GM10266 (cell line): ENCODE data around the gene WNT3A.

Experiments
- DNase-seq: peaks from one replicate; pipeline ENCODE4 v3.0.0; 2012; ENCODE audit errors: extremely low spot score
- TF ChIP-seq, protein P1 (sequence below): IDR thresholded peaks from 2 replicates; pipeline ENCODE4 v1.5.1; 2012; ENCODE audit warnings: mild to moderate bottlenecking, low read depth; ENCODE audit not compliant: control insufficient read depth, insufficient read depth; ENCODE audit errors: missing control alignments

The WNT3A gene

DNA sequence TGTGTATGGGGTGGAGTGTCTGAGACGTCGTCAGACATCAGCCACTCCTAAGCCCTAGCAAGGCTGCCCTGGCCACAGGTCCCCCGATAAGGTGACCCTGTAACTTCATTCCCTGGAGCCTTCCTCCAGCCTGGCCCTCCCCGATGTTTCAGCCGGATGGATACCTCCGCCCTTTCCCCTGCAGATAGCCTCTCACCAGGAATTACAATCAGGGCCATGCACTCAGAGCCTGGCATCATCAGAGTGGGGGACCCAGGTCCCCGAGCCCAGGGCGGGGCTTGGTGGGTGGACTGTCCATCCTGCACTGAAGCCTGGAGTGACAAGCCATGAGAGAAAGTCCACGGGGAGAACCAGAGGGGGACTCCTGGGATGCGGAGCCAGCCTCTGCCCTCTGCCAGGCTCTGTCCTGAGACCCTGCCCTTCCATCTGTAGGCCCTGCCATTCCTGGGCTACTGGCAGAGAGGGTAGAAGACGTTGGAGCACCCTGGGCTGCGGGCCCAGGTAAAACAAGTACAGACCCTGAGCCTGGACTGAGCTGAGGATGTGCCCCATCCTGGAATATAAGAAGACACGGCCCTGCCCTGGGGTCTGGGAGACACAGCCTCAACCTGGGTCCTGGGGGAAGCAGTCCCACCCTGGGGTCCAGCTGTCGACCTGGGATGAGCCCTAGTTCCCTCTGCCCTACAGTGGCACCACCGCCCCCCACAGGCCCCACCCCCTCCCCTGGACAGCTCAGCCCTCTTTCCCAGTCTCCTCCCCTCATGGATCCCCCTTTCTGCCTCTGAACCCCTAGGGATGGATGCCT lies 58.9 kb downstream of the WNT3A start:
- TF ChIP-seq, protein P1, sequence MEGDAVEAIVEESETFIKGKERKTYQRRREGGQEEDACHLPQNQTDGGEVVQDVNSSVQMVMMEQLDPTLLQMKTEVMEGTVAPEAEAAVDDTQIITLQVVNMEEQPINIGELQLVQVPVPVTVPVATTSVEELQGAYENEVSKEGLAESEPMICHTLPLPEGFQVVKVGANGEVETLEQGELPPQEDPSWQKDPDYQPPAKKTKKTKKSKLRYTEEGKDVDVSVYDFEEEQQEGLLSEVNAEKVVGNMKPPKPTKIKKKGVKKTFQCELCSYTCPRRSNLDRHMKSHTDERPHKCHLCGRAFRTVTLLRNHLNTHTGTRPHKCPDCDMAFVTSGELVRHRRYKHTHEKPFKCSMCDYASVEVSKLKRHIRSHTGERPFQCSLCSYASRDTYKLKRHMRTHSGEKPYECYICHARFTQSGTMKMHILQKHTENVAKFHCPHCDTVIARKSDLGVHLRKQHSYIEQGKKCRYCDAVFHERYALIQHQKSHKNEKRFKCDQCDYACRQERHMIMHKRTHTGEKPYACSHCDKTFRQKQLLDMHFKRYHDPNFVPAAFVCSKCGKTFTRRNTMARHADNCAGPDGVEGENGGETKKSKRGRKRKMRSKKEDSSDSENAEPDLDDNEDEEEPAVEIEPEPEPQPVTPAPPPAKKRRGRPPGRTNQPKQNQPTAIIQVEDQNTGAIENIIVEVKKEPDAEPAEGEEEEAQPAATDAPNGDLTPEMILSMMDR, result no peak
- no peak for DNase-seq

DNA sequence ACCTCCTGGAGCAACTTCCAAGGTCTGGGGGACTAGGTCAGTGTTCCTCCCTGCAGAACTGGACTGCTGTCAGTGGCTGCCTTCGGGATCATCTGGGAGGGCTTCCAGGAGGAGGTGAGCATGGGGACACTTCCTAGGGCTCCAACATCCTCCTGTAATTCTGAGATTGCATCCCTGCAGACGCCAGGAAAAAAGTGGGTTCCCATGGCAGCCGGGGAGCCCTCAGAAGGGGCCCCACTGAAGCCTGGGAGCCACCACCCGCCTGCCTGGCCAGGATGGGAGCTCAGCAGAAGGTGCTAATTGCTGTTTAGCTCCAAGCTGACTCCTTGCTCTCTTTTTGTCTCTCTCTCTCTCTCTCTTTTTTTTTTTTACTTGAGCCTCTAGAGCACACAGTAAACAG lies 59.6 kb downstream of the WNT3A start:
- TF ChIP-seq, protein P1, result no peak
- DNase-seq, result no peak

DNA sequence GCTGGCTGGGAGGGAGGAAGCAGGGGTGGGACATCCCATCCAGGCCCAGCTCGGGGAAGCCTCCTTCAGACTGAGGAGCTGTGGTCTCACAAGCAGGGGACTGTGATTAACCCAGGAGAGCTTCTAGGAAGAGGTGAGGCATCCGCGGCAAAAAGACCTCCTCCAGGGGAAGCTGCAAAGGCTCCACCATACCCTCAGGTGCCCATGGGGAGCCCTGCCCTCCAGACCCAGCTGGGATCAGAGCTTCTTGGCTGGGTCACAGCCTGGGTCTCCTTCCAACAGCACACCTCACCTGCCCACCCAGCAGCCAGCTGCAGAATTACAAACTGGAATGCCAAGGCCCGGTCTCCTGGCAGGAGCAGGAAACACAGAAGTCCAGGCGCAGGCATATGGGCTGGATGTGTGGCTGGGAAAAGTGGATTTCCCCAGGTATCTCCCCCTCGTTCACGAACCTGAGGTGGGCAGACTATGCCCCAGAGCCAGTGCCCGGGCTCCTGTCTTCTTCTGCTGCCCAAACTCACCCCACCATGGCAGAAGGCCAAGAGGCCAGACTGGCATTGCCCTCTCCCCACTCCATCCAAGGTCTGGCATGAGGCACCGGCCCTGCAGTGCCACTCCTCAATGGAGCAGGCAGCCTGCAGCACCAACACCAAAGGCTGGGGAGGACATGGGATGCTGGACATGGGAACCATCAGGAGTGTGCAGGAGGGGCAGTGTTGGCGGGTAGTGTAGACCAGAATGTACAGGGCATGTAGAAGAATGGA lies 60.3 kb downstream of the WNT3A start:
- TF ChIP-seq, protein P1, result no peak
- no peak for DNase-seq

DNA sequence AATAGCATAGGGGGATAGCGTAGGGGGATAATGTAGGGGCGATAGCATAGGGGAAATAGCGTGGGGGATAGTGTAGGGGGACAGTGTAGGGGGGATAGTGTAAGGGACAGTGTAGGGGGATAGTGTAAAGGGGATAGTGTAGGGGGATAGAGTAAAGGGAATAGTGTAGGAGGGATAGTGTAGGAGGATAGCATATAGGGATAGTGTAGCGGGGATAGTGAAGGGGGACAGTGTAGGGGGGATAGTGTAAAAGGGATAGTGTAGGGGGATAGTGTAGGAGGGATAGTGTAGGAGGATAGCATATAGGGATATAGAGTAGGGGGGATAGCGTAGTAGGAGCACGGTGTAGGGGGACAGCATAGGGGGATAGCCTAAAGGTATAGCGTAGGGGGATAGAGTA lies 61.6 kb downstream of the WNT3A start:
- TF ChIP-seq, protein P1, result no peak
- no peak for DNase-seq

DNA sequence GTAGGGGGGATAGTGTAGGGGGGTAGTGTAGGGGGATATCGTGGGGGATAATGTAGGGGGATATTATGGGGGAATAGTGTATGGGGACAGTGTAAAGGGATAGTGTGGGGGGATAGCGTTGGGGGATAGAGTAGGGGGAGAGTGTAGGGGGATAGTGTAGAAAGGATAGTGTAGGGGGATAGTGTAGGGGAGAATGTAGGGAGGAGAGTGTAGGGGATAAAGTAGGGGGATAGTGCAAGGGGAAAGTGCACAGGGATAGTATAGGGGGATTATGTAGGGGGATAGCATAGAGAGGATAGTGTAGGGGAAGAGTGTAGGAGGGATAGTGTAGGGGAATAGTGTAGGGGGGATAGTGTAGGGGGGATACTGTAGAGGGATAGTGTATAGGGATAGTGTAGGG lies 63.4 kb downstream of the WNT3A start:
- DNase-seq, result no peak
- TF ChIP-seq, protein P1, result no peak

DNA sequence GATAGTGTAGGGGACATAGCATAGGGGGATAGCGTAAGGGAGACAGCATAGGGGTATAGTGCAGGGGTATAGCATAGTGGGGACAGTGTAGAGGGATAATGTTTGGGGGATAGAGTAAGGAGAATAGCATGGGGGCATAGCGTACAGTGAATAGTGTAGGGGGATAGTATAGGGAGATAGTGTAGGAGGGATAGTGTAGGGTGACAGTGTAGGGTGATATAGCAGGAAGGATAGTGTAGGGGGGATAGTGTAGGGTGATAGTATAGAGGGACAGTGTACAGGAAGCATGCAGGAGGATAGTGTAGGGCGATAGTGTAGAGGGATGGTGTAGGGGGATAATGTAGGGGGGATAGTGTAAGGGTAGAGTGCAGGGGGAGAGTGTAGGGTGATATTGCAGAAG lies 64.1 kb downstream of the WNT3A start:
- TF ChIP-seq, protein P1, result no peak

More for the DNA sequence above, 64.1 kb downstream of the WNT3A start:
- DNase-seq, result no peak
